HG03565 (cell line): ENCODE data around the gene TUBG2.

Experiments
- ATAC-seq: cut with Tn5 transposase; IDR thresholded peaks from one replicate; pipeline ENCODE4 v1.9.1; 2021; ENCODE audit warnings: mild to moderate bottlenecking, moderate library complexity; ENCODE audit not compliant: unreplicated experiment

The TUBG2 gene

GRCh38 chr17:42676424-42677011 is 17.4 kb downstream of the TUBG2 start, which contains the start of gene PLEKHH3:
TSS of gene PLEKHH3 (minus strand) at chr17:42676994. CDS start at chr17:42676563, 431 bp downstream.
- ATAC-seq, result no peak

GRCh38 chr17:42677012-42677857 is 18.2 kb downstream of the TUBG2 start:
- ATAC-seq, result peak; percentile 66

- no peak for ATAC-seq
These were observed 19.1 kb downstream of the TUBG2 start for GRCh38 chr17:42677921-42678781.

GRCh38 chr17:42678951-42679491 is 19.9 kb downstream of the TUBG2 start:
- ATAC-seq, result no peak

- no peak for ATAC-seq
These were observed 20.6 kb downstream of the TUBG2 start for GRCh38 chr17:42679492-42680330.

GRCh38 chr17:42680331-42680808 is 21.3 kb downstream of the TUBG2 start:
- no peak for ATAC-seq

- ATAC-seq, result no peak
These were observed 23.1 kb downstream of the TUBG2 start, which contains the start of gene CNTNAP1 for GRCh38 chr17:42681976-42682721. TSS of gene CNTNAP1 (plus strand) at chr17:42682531. CDS start at chr17:42682830, 299 bp downstream.

GRCh38 chr17:42682722-42683403 is 23.8 kb downstream of the TUBG2 start:
- no peak for ATAC-seq

GRCh38 chr17:42683407-42684034 is 24.4 kb downstream of the TUBG2 start:
- no peak for ATAC-seq

GRCh38 chr17:42684929-42685556 is 26.0 kb downstream of the TUBG2 start:
- ATAC-seq, result no peak

GRCh38 chr17:42685831-42686230 is 26.7 kb downstream of the TUBG2 start:
- no peak for ATAC-seq

GRCh38 chr17:42686520-42687128 is 27.5 kb downstream of the TUBG2 start:
- ATAC-seq, result no peak

- no peak for ATAC-seq
These were observed 28.7 kb downstream of the TUBG2 start for GRCh38 chr17:42687707-42688320.

GRCh38 chr17:42690596-42690995 is 31.5 kb downstream of the TUBG2 start:
- ATAC-seq, result no peak

GRCh38 chr17:42691021-42691545 is 32.0 kb downstream of the TUBG2 start:
- ATAC-seq, result no peak

GRCh38 chr17:42692489-42692888 is 33.4 kb downstream of the TUBG2 start:
- ATAC-seq, result no peak

GRCh38 chr17:42694524-42694923 is 35.4 kb downstream of the TUBG2 start:
- no peak for ATAC-seq
